CD4-positive, alpha-beta T cell (primary cell): ENCODE results near the gene ROPN1L. TPM values are rescaled to one million over a fixed set of nuclear protein-coding genes. Genes with fewer than 3 reads are reported as not detected.

ENCODE experiments used
- ATAC-seq: fragments of 200-7000 bp; cut with Tn5 transposase; one replicate; pipeline ENCODE4 v1.10.0; 2022; ENCODE audit warnings: mild to moderate bottlenecking; ENCODE audit not compliant: poor library complexity
- CTCF ChIA-PET: fragments of 350-600 bp; sonication (Branson Sonifier 250); formaldehyde crosslinking; loops from one replicate; lab custom pipeline; 2021; ENCODE audit warnings: antibody characterized with exemption, inconsistent platforms; lab: Charles Lee
- POLR2A ChIA-PET: fragments of 350-600 bp; sonication (Branson Sonifier 250); formaldehyde crosslinking; loops from one replicate; lab custom pipeline; 2021; ENCODE audit warnings: antibody characterized with exemption, inconsistent platforms; lab: Charles Lee
- DNase-seq, 14 experiments: peaks; one replicate each; pipeline ENCODE4 v3.0.0-alpha.2; 2013 to 2020; ENCODE audit warnings: mixed read lengths in 2 of 14
- H3K27ac ChIP-seq, 2 donors: one replicate each; pipeline versions ENCODE4 v1.5.1 to v1.7.0; 2013; ENCODE audit warnings: low read length in 2 of 2, low read depth in 1 of 2, mild to moderate bottlenecking in 1 of 2
- H3K27me3 ChIP-seq, 2 experiments: 1 replicate in 1 of 2; 2 replicates in 1 of 2; pipeline versions ENCODE4 v1.6.1 to v1.7.0; 2013; ENCODE audit warnings: low read length in 2 of 2, control low read depth in 1 of 2, mild to moderate bottlenecking in 1 of 2, moderate library complexity in 1 of 2; ENCODE audit not compliant: insufficient read depth in 2 of 2, control insufficient read depth in 1 of 2
- H3K36me3 ChIP-seq: one replicate; pipeline ENCODE4 v1.6.1; 2013; ENCODE audit warnings: low read length, control low read depth; ENCODE audit not compliant: insufficient read depth
- H3K4me1 ChIP-seq: one replicate; pipeline ENCODE4 v1.6.1; 2013; ENCODE audit warnings: low read length, control low read depth; ENCODE audit not compliant: insufficient read depth
- H3K4me3 ChIP-seq: one replicate; pipeline ENCODE4 v1.5.1; 2013; ENCODE audit warnings: mild to moderate bottlenecking, low read length, moderate library complexity
- H3K9me3 ChIP-seq, 2 experiments: 1 replicate in 1 of 2; 2 replicates in 1 of 2; pipeline versions ENCODE4 v1.6.1 to v1.7.0; 2013; ENCODE audit warnings: low read length in 2 of 2, mild to moderate bottlenecking in 2 of 2, control low read depth in 1 of 2, moderate library complexity in 1 of 2; ENCODE audit not compliant: control insufficient read depth in 1 of 2, insufficient read depth in 1 of 2
- H3K27ac Mint-ChIP-seq: one replicate; pipeline ENCODE4 v1.8.0; 2020; ENCODE audit warnings: mixed read lengths
- H3K27me3 Mint-ChIP-seq: one replicate; pipeline ENCODE4 v1.8.0; 2021; ENCODE audit warnings: mixed read lengths
- H3K36me3 Mint-ChIP-seq: one replicate; pipeline ENCODE4 v1.8.0; 2021; ENCODE audit warnings: low read depth, mixed read lengths
- H3K4me1 Mint-ChIP-seq: one replicate; pipeline ENCODE4 v1.8.0; 2021; ENCODE audit warnings: low read depth, mixed read lengths
- H3K4me3 Mint-ChIP-seq: one replicate; pipeline ENCODE4 v1.8.0; 2020; ENCODE audit warnings: mild to moderate bottlenecking, mixed read lengths
- H3K9me3 Mint-ChIP-seq: one replicate; pipeline ENCODE4 v1.8.0; 2020; ENCODE audit warnings: mixed read lengths
- CTCF ChIP-seq: fragments of 200-600 bp; IDR thresholded peaks from one replicate; pipeline ENCODE4 v1.8.0; 2022; ENCODE audit warnings: antibody characterized with exemption, mild to moderate bottlenecking
- intact Hi-C, 2 experiments: fragments of 100-400 bp; cut with DNase I in 1 of 2; cut with micrococcal nuclease in 1 of 2; formaldehyde crosslinking; loops; one replicate each; pipeline versions ENCODE4 v1.15.1 to v1.9.0; 2023 to 2025; cut with DNase I, micrococcal nuclease
- total RNA-seq, 174 experiments: library from RNA in 2 of 174; stranded (reverse) in 2 of 174; gene quantifications; one replicate each; pipeline ENCODE4 v1.2.3 and lab custom pipeline; 2021 to 2026

Gene ROPN1L
- total RNA-seq, 2 experiments from 2014 or later = 0.42 to 0.58 TPM

- no peak overlapping the region for H3K4me3 Mint-ChIP-seq
- H3K27me3 ChIP-seq = no peaks in the 10 kb centered on the region
- DNase-seq (no peak), ATAC-seq (no peak)
- H3K27ac Mint-ChIP-seq = no peak overlapping the region
- H3K9me3 Mint-ChIP-seq = no peaks in the 10 kb centered on the region
- no peaks in the 10 kb centered on the region for H3K36me3 Mint-ChIP-seq
- H3K4me3 ChIP-seq = no peak overlapping the region
- no peaks in the 10 kb centered on the region for H3K36me3 ChIP-seq
- H3K27me3 Mint-ChIP-seq = no peaks in the 10 kb centered on the region
- CTCF ChIA-PET = no interaction called here
- no peaks in the 10 kb centered on the region for H3K9me3 ChIP-seq
- intact Hi-C loops = no loop called here
- no peaks in the 10 kb centered on the region for H3K4me1 ChIP-seq
- no peaks in the 10 kb centered on the region for H3K4me1 Mint-ChIP-seq
- no peak overlapping the region for H3K27ac ChIP-seq
- POLR2A ChIA-PET = no interaction called here
- TF ChIP-seq CTCF = no peak
Measured at GRCh38 chr5:10501554-10502075, 59.9 kb downstream of the ROPN1L start.

DNA sequence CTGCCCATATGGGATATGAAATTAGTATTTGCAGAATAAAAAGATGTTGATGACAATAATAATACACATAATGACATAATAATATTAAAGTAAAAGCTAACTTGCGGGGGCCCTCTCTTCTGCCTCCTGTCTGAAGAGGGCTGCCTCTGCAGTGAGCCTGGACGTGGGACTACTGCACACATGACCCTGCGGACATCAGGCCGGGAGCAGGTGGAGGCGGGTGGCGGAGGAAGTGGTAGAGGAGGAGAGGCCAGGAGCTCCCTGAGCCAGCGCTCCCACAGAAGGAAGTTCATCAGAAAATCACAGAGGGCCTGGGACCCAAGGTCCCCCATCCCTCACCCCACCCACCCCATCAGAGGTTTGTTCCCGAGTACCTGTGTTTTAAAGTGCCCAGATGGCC, 60.5 kb downstream of the ROPN1L start:
- CTCF ChIA-PET = no interaction called here

GRCh38 chr5:10502578-10502977, 60.9 kb downstream of the ROPN1L start:
- ChIA-PET CTCF (no interaction called here), POLR2A (no interaction called here)
- H3K27me3 ChIP-seq = no peaks in the 10 kb centered on the region
- H3K9me3 Mint-ChIP-seq = no peaks in the 10 kb centered on the region
- ATAC-seq (no peak), DNase-seq (no peak)
- H3K27me3 Mint-ChIP-seq = no peaks in the 10 kb centered on the region
- no peak for TF ChIP-seq CTCF
- no peaks in the 10 kb centered on the region for H3K36me3 Mint-ChIP-seq
- no peak overlapping the region for H3K4me3 Mint-ChIP-seq
- H3K27ac ChIP-seq = no peak overlapping the region
- no peaks in the 10 kb centered on the region for H3K36me3 ChIP-seq
- H3K27ac Mint-ChIP-seq = no peak overlapping the region
- H3K4me1 Mint-ChIP-seq = no peaks in the 10 kb centered on the region
- intact Hi-C loops = no loop called here
- H3K9me3 ChIP-seq = no peaks in the 10 kb centered on the region
- H3K4me1 ChIP-seq = no peaks in the 10 kb centered on the region
- no peak overlapping the region for H3K4me3 ChIP-seq

More for the DNA sequence above, 60.5 kb downstream of the ROPN1L start:
- DNase-seq (no peak), ATAC-seq (no peak)
- H3K36me3 Mint-ChIP-seq = no peaks in the 10 kb centered on the region
- H3K9me3 Mint-ChIP-seq = no peaks in the 10 kb centered on the region
- Histone ChIP-seq H3K36me3 (no peaks in the 10 kb centered on the region), H3K4me3 (no peak overlapping the region), H3K27ac (no peak overlapping the region), H3K27me3 (no peaks in the 10 kb centered on the region), H3K9me3 (no peaks in the 10 kb centered on the region), H3K4me1 (no peaks in the 10 kb centered on the region)
- intact Hi-C loops = no loop called here
- H3K4me1 Mint-ChIP-seq = no peaks in the 10 kb centered on the region
- no peak for TF ChIP-seq CTCF
- POLR2A ChIA-PET = no interaction called here
- no peak overlapping the region for H3K27ac Mint-ChIP-seq
- no peaks in the 10 kb centered on the region for H3K27me3 Mint-ChIP-seq
- H3K4me3 Mint-ChIP-seq = no peak overlapping the region
